GM21360 (cell line): ENCODE data around the gene WAC.
"Not testable (repeated sequence)": the region's sequence is repeated elsewhere in the genome, so short reads cannot be mapped to it uniquely, and the experiment has no call there.

ENCODE experiments used
- ATAC-seq: cut with Tn5 transposase; IDR thresholded peaks from one replicate; pipeline ENCODE4 v1.9.1; 2021; ENCODE audit warnings: mild to moderate bottlenecking, moderate library complexity; ENCODE audit not compliant: unreplicated experiment

Gene WAC

GRCh38 chr10:28561531-28561930, 28.6 kb downstream of the WAC start:
- no peak for ATAC-seq

GRCh38 chr10:28564905-28565304, 32.0 kb downstream of the WAC start:
- no peak for ATAC-seq

- ATAC-seq, result no peak
Measured at GRCh38 chr10:28566458-28567015, 33.6 kb downstream of the WAC start.

GRCh38 chr10:28569506-28570159, 36.7 kb downstream of the WAC start:
- no peak for ATAC-seq

- no peak for ATAC-seq
Measured at GRCh38 chr10:28570598-28570997, 37.7 kb downstream of the WAC start.

- ATAC-seq, result no peak
Measured at GRCh38 chr10:28571265-28571664, 38.3 kb downstream of the WAC start.

GRCh38 chr10:28574214-28574613, 41.3 kb downstream of the WAC start:
- not testable (repeated sequence) for ATAC-seq

GRCh38 chr10:28575852-28576251, 42.9 kb downstream of the WAC start:
- no peak for ATAC-seq

GRCh38 chr10:28577506-28577905, 44.6 kb downstream of the WAC start:
- ATAC-seq, result no peak

GRCh38 chr10:28578454-28578853, 45.5 kb downstream of the WAC start:
- no peak for ATAC-seq

GRCh38 chr10:28580825-28581224, 47.9 kb downstream of the WAC start:
- ATAC-seq, result no peak

GRCh38 chr10:28581916-28582315, 49.0 kb downstream of the WAC start:
- no peak for ATAC-seq

- ATAC-seq, result no peak
Measured at GRCh38 chr10:28585076-28585475, 52.2 kb downstream of the WAC start.

- no peak for ATAC-seq
Measured at GRCh38 chr10:28586176-28586575, 53.3 kb downstream of the WAC start.

- no peak for ATAC-seq
Measured at GRCh38 chr10:28587270-28587969, 54.5 kb downstream of the WAC start.

- ATAC-seq, result no peak
Measured at GRCh38 chr10:28587970-28588290, 55.0 kb downstream of the WAC start.

- no peak for ATAC-seq
Measured at GRCh38 chr10:28592953-28593352, 60.0 kb downstream of the WAC start.

GRCh38 chr10:28593811-28594210, 60.9 kb downstream of the WAC start:
- no peak for ATAC-seq

- ATAC-seq, result no peak
Measured at GRCh38 chr10:28594406-28594805, 61.5 kb downstream of the WAC start.

GRCh38 chr10:28595613-28596012, 62.7 kb downstream of the WAC start:
- ATAC-seq, result no peak

GRCh38 chr10:28600056-28600455, 67.1 kb downstream of the WAC start:
- no peak for ATAC-seq

GRCh38 chr10:28601012-28601411, 68.1 kb downstream of the WAC start:
- no peak for ATAC-seq
